Measurements from ENCODE around the gene ATG5. TPM values are rescaled to one million over a fixed set of nuclear protein-coding genes. Genes with fewer than 3 reads are reported as not detected.

ATG5 gene
- polyA plus RNA-seq, 3 donors: 15.0 to 31.4 (median 29.9) TPM

GRCh38 chr6:106177786-106178185, 147.8 kb downstream of the ATG5 start:
- Histone ChIP-seq H3K27me3 (ENCODE audit: control insufficient read depth in 2 of 2, insufficient read depth in 2 of 2, low read length in 2 of 2) (no peaks in the 10 kb centered on the region), H3K9me3 (replicated peaks in 1 of 2; ENCODE audit: control insufficient read depth in 1 of 2, insufficient read depth in 1 of 2, low read length in 2 of 2) (no peaks in the 10 kb centered on the region), H2AFZ (ENCODE audit: insufficient read depth, low read depth, low read length, poor library complexity, severe bottlenecking) (no peak overlapping the region), H4K20me1 (ENCODE audit: insufficient read depth, low read length) (no peaks in the 10 kb centered on the region), H3K36me3 (replicated peaks in 1 of 2; ENCODE audit: control insufficient read depth in 1 of 2, insufficient read depth in 2 of 2, low read length in 2 of 2) (no peaks in the 10 kb centered on the region), H3K9ac (ENCODE audit: insufficient read depth, low read length, poor library complexity, severe bottlenecking) (no peak overlapping the region), H3K4me2 (replicated peaks; ENCODE audit: extremely low read depth, low read length, poor library complexity, severe bottlenecking) (no peak overlapping the region), H3K79me2 (ENCODE audit: insufficient read depth, low read length) (no peaks in the 10 kb centered on the region), H3K4me1 (ENCODE audit: control insufficient read depth in 1 of 2, insufficient read depth in 2 of 2, low read length in 2 of 2) (peaks cover 8 to 10% of the 10 kb centered on the region in 2 donors), H3K4me3 (replicated peaks in 1 of 3; ENCODE audit: low read depth in 2 of 3, low read length in 3 of 3) (no peak overlapping the region), H3K27ac (ENCODE audit: low read depth in 1 of 2, low read length in 2 of 2) (no peak overlapping the region)
- intact Hi-C loops (cut with micrococcal nuclease): no loop called here
- Mint-ChIP-seq H3K9me3 (no peaks in the 10 kb centered on the region), H3K36me3 (no peaks in the 10 kb centered on the region), H3K4me1 (peaks cover 16% of the 10 kb centered on the region), H3K4me3 (no peak overlapping the region), H3K27ac (peak overlapping the region in 1 of 7 donors; percentile 8), H3K27me3 (ENCODE audit: low read depth in 3 of 3) (peaks cover 0 to 4% (median 2%) of the 10 kb centered on the region in 3 donors)
- no peak for TF ChIP-seq CTCF (IDR thresholded peaks at IDR 0.05)
- no peak for DNase-seq
- WGBS (ENCODE audit: insufficient coverage): no CpG with 5 or more reads among the region's 2 CpGs

- no peak overlapping the region for H3K4me3 Mint-ChIP-seq
- intact Hi-C loops (cut with micrococcal nuclease): no loop called here
Observed at GRCh38 chr6:106173124-106173879, 152.3 kb downstream of the ATG5 start.

More at GRCh38 chr6:106173124-106173879, 152.3 kb downstream of the ATG5 start:
- H3K36me3 ChIP-seq (replicated peaks in 1 of 2; ENCODE audit: control insufficient read depth in 1 of 2, insufficient read depth in 2 of 2, low read length in 2 of 2): no peaks in the 10 kb centered on the region
- H3K9me3 ChIP-seq (replicated peaks in 1 of 2; ENCODE audit: control insufficient read depth in 1 of 2, insufficient read depth in 1 of 2, low read length in 2 of 2): no peaks in the 10 kb centered on the region
- no peak overlapping the region for H3K9ac ChIP-seq (ENCODE audit: insufficient read depth, low read length, poor library complexity, severe bottlenecking)
- H3K4me1 ChIP-seq (ENCODE audit: control insufficient read depth in 1 of 2, insufficient read depth in 2 of 2, low read length in 2 of 2): peaks cover 6 to 8% of the 10 kb centered on the region in 2 donors
- no peaks in the 10 kb centered on the region for H3K36me3 Mint-ChIP-seq
- TF ChIP-seq CTCF (IDR thresholded peaks at IDR 0.05): no peak
- peaks cover 0 to 6% (median 2%) of the 10 kb centered on the region in 3 donors for H3K27me3 Mint-ChIP-seq (ENCODE audit: low read depth in 3 of 3)
- no peak overlapping the region for H3K4me3 ChIP-seq (replicated peaks in 1 of 3; ENCODE audit: low read depth in 2 of 3, low read length in 3 of 3)
- no peak overlapping the region for H3K27ac ChIP-seq (ENCODE audit: low read depth in 1 of 2, low read length in 2 of 2)
- no peak overlapping the region for H3K27ac Mint-ChIP-seq
- peaks cover 0 to 2% (median 0%) of the 10 kb centered on the region in 7 donors for H3K9me3 Mint-ChIP-seq
- no peaks in the 10 kb centered on the region for H3K27me3 ChIP-seq (ENCODE audit: control insufficient read depth in 2 of 2, insufficient read depth in 2 of 2, low read length in 2 of 2)
- H3K79me2 ChIP-seq (ENCODE audit: insufficient read depth, low read length): no peaks in the 10 kb centered on the region
- H2AFZ ChIP-seq (ENCODE audit: insufficient read depth, low read depth, low read length, poor library complexity, severe bottlenecking): no peak overlapping the region
- no peak for DNase-seq
- peaks cover 16% of the 10 kb centered on the region for H3K4me1 Mint-ChIP-seq
- no peak overlapping the region for H3K4me2 ChIP-seq (replicated peaks; ENCODE audit: extremely low read depth, low read length, poor library complexity, severe bottlenecking)
- H4K20me1 ChIP-seq (ENCODE audit: insufficient read depth, low read length): no peaks in the 10 kb centered on the region
- no CpG with 5 or more reads among the region's 2 CpGs for WGBS (ENCODE audit: insufficient coverage)

Measured in CD14-positive monocyte (primary cell).